Osteoblast (primary cell): Measurements from ENCODE around the gene SLC1A7. TPM values are rescaled to one million over a fixed set of nuclear protein-coding genes. Genes with fewer than 3 reads are reported as not detected.

Experiments used
- DNase-seq: peaks from one replicate; pipeline ENCODE4 v3.0.0; 2011; ENCODE audit warnings: low spot score, mixed read lengths; ENCODE audit not compliant: insufficient read length; ENCODE audit errors: missing footprints
- H2AFZ ChIP-seq: 2 replicates; pipeline ENCODE4 v1.6.0; 2011; ENCODE audit warnings: mild to moderate bottlenecking, low read length
- H3K27ac ChIP-seq: 2 replicates; pipeline ENCODE4 v1.5.1; 2011; ENCODE audit warnings: mild to moderate bottlenecking, low read depth, low read length, moderate library complexity
- H3K27me3 ChIP-seq: 2 replicates; pipeline ENCODE4 v1.6.0; 2012; ENCODE audit warnings: mild to moderate bottlenecking, control low read depth, inconsistent platforms, low read length, moderate library complexity; ENCODE audit not compliant: insufficient read depth
- H3K36me3 ChIP-seq: 2 replicates; pipeline ENCODE4 v1.5.1; 2011; ENCODE audit warnings: mild to moderate bottlenecking, low read length, control low read depth, moderate library complexity; ENCODE audit not compliant: insufficient read depth
- H3K4me1 ChIP-seq: 2 replicates; pipeline ENCODE4 v1.5.1; 2011; ENCODE audit warnings: mild to moderate bottlenecking, low read length, control low read depth, moderate library complexity; ENCODE audit not compliant: insufficient read depth
- H3K4me2 ChIP-seq: 2 replicates; pipeline ENCODE4 v1.6.0; 2011; ENCODE audit warnings: mild to moderate bottlenecking, low read length; ENCODE audit not compliant: insufficient read depth
- H3K4me3 ChIP-seq: fragments of 200-600 bp; sonication (generic); 3 replicates; pipeline ENCODE4 v1.5.1; 2012; ENCODE audit warnings: mild to moderate bottlenecking, low read length, inconsistent platforms; ENCODE audit not compliant: insufficient read depth
- H3K79me2 ChIP-seq: 2 replicates; pipeline ENCODE4 v1.6.0; 2012; ENCODE audit warnings: mild to moderate bottlenecking, low read length, control low read depth, inconsistent platforms; ENCODE audit not compliant: insufficient read depth
- H3K9me3 ChIP-seq: 2 replicates; pipeline ENCODE4 v1.5.1; 2011; ENCODE audit warnings: low read depth, low read length, control low read depth
- H4K20me1 ChIP-seq: 2 replicates; pipeline ENCODE4 v1.6.0; 2012; ENCODE audit warnings: mild to moderate bottlenecking, low read length, control low read depth; ENCODE audit not compliant: insufficient read depth
- CTCF ChIP-seq: IDR thresholded peaks from 2 replicates; pipeline ENCODE4 v1.5.1; 2011; ENCODE audit warnings: mild to moderate bottlenecking, low read depth, low read length, moderate library complexity; ENCODE audit errors: extremely low read depth
- total RNA-seq: library from RNA; depleted of rRNA; stranded (reverse); fragments of >200 nt; gene quantifications from 2 replicates; pipeline ENCODE4 v1.2.3, GENCODE V29; 2012

SLC1A7 gene
- total RNA-seq, 1 donor: 0.36 TPM

GRCh38 chr1:53116933-53117600, 25.4 kb downstream of the SLC1A7 start:
- H3K27ac ChIP-seq: no peak overlapping the region
- H3K79me2 ChIP-seq: no peaks in the 10 kb centered on the region
- TF ChIP-seq CTCF: no peak
- no peaks in the 10 kb centered on the region for H3K36me3 ChIP-seq
- no peaks in the 10 kb centered on the region for H3K27me3 ChIP-seq
- no peak overlapping the region for H3K4me3 ChIP-seq
- DNase-seq: no peak
- H3K9me3 ChIP-seq: peaks cover 3% of the 10 kb centered on the region
- H4K20me1 ChIP-seq: no peaks in the 10 kb centered on the region
- H3K4me2 ChIP-seq: no peak overlapping the region
- no peak overlapping the region for H2AFZ ChIP-seq
- H3K4me1 ChIP-seq: peaks cover 9% of the 10 kb centered on the region

GRCh38 chr1:53116307-53116810, 26.1 kb downstream of the SLC1A7 start:
- no peaks in the 10 kb centered on the region for H3K27me3 ChIP-seq
- H3K9me3 ChIP-seq: peaks cover 10% of the 10 kb centered on the region
- no peak overlapping the region for H3K27ac ChIP-seq
- peaks cover 6% of the 10 kb centered on the region for H3K4me1 ChIP-seq
- H4K20me1 ChIP-seq: no peaks in the 10 kb centered on the region
- no peak for TF ChIP-seq CTCF
- no peak overlapping the region for H3K4me3 ChIP-seq
- peak; percentile 47 for DNase-seq
- no peak overlapping the region for H3K4me2 ChIP-seq
- no peaks in the 10 kb centered on the region for H3K79me2 ChIP-seq
- H2AFZ ChIP-seq: no peak overlapping the region
- H3K36me3 ChIP-seq: no peaks in the 10 kb centered on the region

- Histone ChIP-seq H3K36me3 (no peaks in the 10 kb centered on the region), H2AFZ (peak overlapping the region; percentile 31), H3K9me3 (peaks cover 16% of the 10 kb centered on the region), H3K4me3 (no peak overlapping the region), H3K27ac (no peak overlapping the region), H3K4me1 (peaks cover 6% of the 10 kb centered on the region), H4K20me1 (no peaks in the 10 kb centered on the region), H3K4me2 (no peak overlapping the region), H3K27me3 (no peaks in the 10 kb centered on the region), H3K79me2 (no peaks in the 10 kb centered on the region)
- TF ChIP-seq CTCF: no peak
- peak; percentile 58 for DNase-seq
Observed at GRCh38 chr1:53115403-53116306, 26.8 kb downstream of the SLC1A7 start.
